Mesendoderm (in vitro differentiated cells): ENCODE results near the gene MYO1B.

Experiments used
- DNase-seq: peaks from one replicate; pipeline ENCODE4 v3.0.0; 2013
- H2AK5ac ChIP-seq: 2 replicates; pipeline ENCODE4 v1.6.1; 2013; ENCODE audit warnings: low read length, inconsistent platforms
- H2BK120ac ChIP-seq: 2 replicates; pipeline ENCODE4 v1.6.1; 2013; ENCODE audit warnings: low read depth, mild to moderate bottlenecking, low read length, moderate library complexity, mixed read lengths
- H2BK15ac ChIP-seq: replicated peaks from 2 replicates; pipeline ENCODE4 v1.6.1; 2013; ENCODE audit warnings: low read depth, mild to moderate bottlenecking, moderate library complexity
- H2BK5ac ChIP-seq: 2 replicates; pipeline ENCODE4 v1.6.1; 2013; ENCODE audit warnings: low read length, inconsistent platforms
- H3K18ac ChIP-seq: 2 replicates; pipeline ENCODE4 v1.6.1; 2013; ENCODE audit warnings: mild to moderate bottlenecking, low read length, mixed read lengths
- H3K23ac ChIP-seq: one replicate; pipeline ENCODE4 v1.6.1; 2013; ENCODE audit warnings: low read length
- H3K27ac ChIP-seq: 2 replicates; pipeline ENCODE4 v1.5.1; 2013; ENCODE audit warnings: low read depth, mild to moderate bottlenecking, inconsistent platforms, low read length, moderate library complexity
- H3K27me3 ChIP-seq: 2 replicates; pipeline ENCODE4 v1.6.1; 2013; ENCODE audit warnings: low read length, control low read depth, mild to moderate bottlenecking, inconsistent platforms; ENCODE audit not compliant: insufficient read depth, poor library complexity
- H3K36me3 ChIP-seq: 2 replicates; pipeline ENCODE4 v1.6.1; 2013; ENCODE audit warnings: low read length, inconsistent platforms; ENCODE audit not compliant: control insufficient read depth, insufficient read depth
- H3K4ac ChIP-seq: one replicate; pipeline ENCODE4 v1.6.1; 2013; ENCODE audit warnings: low read depth, mild to moderate bottlenecking, low read length, moderate library complexity
- H3K4me1 ChIP-seq: 2 replicates; pipeline ENCODE4 v1.6.1; 2013; ENCODE audit warnings: low read depth, low read length, inconsistent platforms; ENCODE audit not compliant: control insufficient read depth
- H3K4me2 ChIP-seq: 2 replicates; pipeline ENCODE4 v1.6.1; 2013; ENCODE audit warnings: low read length
- H3K4me3 ChIP-seq: 2 replicates; pipeline ENCODE4 v1.5.1; 2013; ENCODE audit warnings: mild to moderate bottlenecking, low read length
- H3K56ac ChIP-seq: one replicate; pipeline ENCODE4 v1.6.1; 2013; ENCODE audit warnings: low read length
- H3K79me1 ChIP-seq: 2 replicates; pipeline ENCODE4 v1.6.1; 2013; ENCODE audit warnings: low read length, inconsistent platforms
- H3K79me2 ChIP-seq: 2 replicates; pipeline ENCODE4 v1.6.1; 2013; ENCODE audit warnings: mild to moderate bottlenecking, low read length; ENCODE audit not compliant: control insufficient read depth, insufficient read depth
- H3K9ac ChIP-seq: 2 replicates; pipeline ENCODE4 v1.6.1; 2013; ENCODE audit warnings: low read length, inconsistent platforms
- H4K5ac ChIP-seq: one replicate; pipeline ENCODE4 v1.6.1; 2013; ENCODE audit warnings: low read length
- H4K8ac ChIP-seq: one replicate; pipeline ENCODE4 v1.6.1; 2013; ENCODE audit warnings: low read depth, mild to moderate bottlenecking, control low read depth, low read length, moderate library complexity
- WGBS: extraction: QIAGEN DNeasy Blood & Tissue Kit; methylation state at CpG from one replicate; pipeline ENCODE4 v1.1.7; 2013; ENCODE audit warnings: low lambda C conversion rate, missing lambda C conversion rate; ENCODE audit not compliant: insufficient coverage; ENCODE audit errors: extremely low coverage; 5-methylcytosine and 5-hydroxymethylcytosine counted together

The MYO1B gene

GRCh38 chr2:191304939-191305875 is 60.0 kb downstream of the MYO1B start:
- no peak for DNase-seq
- H2BK5ac ChIP-seq: no peak overlapping the region
- H3K27me3 ChIP-seq: no peaks in the 10 kb centered on the region
- H3K4me1 ChIP-seq: peaks cover 2% of the 10 kb centered on the region
- no peak overlapping the region for H4K8ac ChIP-seq
- WGBS: no CpG with 5 or more reads among the region's 8 CpGs
- no peak overlapping the region for H3K4me2 ChIP-seq
- H3K79me2 ChIP-seq: peaks cover 7% of the 10 kb centered on the region
- H3K4ac ChIP-seq: no peak overlapping the region
- no peak overlapping the region for H3K4me3 ChIP-seq
- no peak overlapping the region for H3K9ac ChIP-seq
- no peak overlapping the region for H3K27ac ChIP-seq
- H3K23ac ChIP-seq: no peak overlapping the region
- H2BK15ac ChIP-seq: no peak overlapping the region
- H3K36me3 ChIP-seq: no peaks in the 10 kb centered on the region
- H2BK120ac ChIP-seq: no peak overlapping the region
- H3K56ac ChIP-seq: no peak overlapping the region
- H4K5ac ChIP-seq: no peak overlapping the region
- no peak overlapping the region for H3K18ac ChIP-seq
- H3K79me1 ChIP-seq: peaks cover 25% of the 10 kb centered on the region
- H2AK5ac ChIP-seq: no peak overlapping the region

- Histone ChIP-seq H3K27me3 (no peaks in the 10 kb centered on the region), H3K27ac (no peak overlapping the region), H3K56ac (no peak overlapping the region)
Measured at GRCh38 chr2:191308026-191308425, 62.8 kb downstream of the MYO1B start.

DNA sequence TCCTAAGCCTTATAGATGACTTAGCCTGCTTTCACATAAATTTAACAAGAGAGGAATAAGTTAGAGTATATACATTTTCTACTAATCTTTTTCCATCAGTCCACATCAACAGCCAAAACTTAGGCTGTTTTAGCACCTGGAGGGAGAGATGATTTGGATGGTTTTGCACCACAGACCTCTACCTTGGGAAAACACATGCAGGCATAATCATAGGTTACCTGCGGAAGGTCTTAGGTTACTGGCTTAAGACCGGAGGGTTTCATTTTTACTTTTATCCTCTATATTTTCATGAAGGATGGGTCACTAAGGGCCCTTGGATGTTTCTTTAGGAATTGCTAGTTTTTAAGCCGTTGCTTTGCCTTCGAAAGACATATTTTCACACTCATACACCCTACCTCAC is 66.0 kb downstream of the MYO1B start:
- Histone ChIP-seq H3K4ac (no peak overlapping the region), H3K4me2 (no peak overlapping the region), H3K27ac (no peak overlapping the region), H3K27me3 (no peaks in the 10 kb centered on the region), H2BK5ac (no peak overlapping the region), H2AK5ac (no peak overlapping the region), H3K23ac (no peak overlapping the region), H3K36me3 (no peaks in the 10 kb centered on the region), H3K9ac (no peak overlapping the region), H4K8ac (no peak overlapping the region), H3K4me3 (no peak overlapping the region), H2BK15ac (no peak overlapping the region), H4K5ac (no peak overlapping the region), H2BK120ac (no peak overlapping the region), H3K79me2 (peaks cover 7% of the 10 kb centered on the region), H3K4me1 (peaks cover 2% of the 10 kb centered on the region), H3K18ac (no peak overlapping the region), H3K79me1 (peaks cover 19% of the 10 kb centered on the region), H3K56ac (no peak overlapping the region)
- no peak for DNase-seq
- WGBS: no CpG with 5 or more reads among the region's 4 CpGs

More at GRCh38 chr2:191308026-191308425, 62.8 kb downstream of the MYO1B start:
- Histone ChIP-seq H3K79me2 (peaks cover 7% of the 10 kb centered on the region), H3K23ac (no peak overlapping the region), H3K4me1 (peaks cover 2% of the 10 kb centered on the region), H3K9ac (no peak overlapping the region), H4K8ac (no peak overlapping the region), H2BK5ac (no peak overlapping the region), H3K18ac (no peak overlapping the region), H2BK120ac (no peak overlapping the region), H3K4ac (no peak overlapping the region), H2AK5ac (no peak overlapping the region), H3K36me3 (no peaks in the 10 kb centered on the region), H3K4me2 (no peak overlapping the region), H4K5ac (no peak overlapping the region), H3K79me1 (peaks cover 24% of the 10 kb centered on the region), H3K4me3 (no peak overlapping the region), H2BK15ac (no peak overlapping the region)
- no CpG with 5 or more reads among the region's 2 CpGs for WGBS
- DNase-seq: no peak

GRCh38 chr2:191311627-191312026 is 66.4 kb downstream of the MYO1B start:
- H3K27ac ChIP-seq: no peak overlapping the region
- H4K5ac ChIP-seq: no peak overlapping the region
- no peak overlapping the region for H3K4ac ChIP-seq
- no peak overlapping the region for H3K4me3 ChIP-seq
- H3K79me2 ChIP-seq: peaks cover 9% of the 10 kb centered on the region
- no peak overlapping the region for H3K56ac ChIP-seq
- peaks cover 2% of the 10 kb centered on the region for H3K4me1 ChIP-seq
- no peak overlapping the region for H4K8ac ChIP-seq
- H3K23ac ChIP-seq: no peak overlapping the region
- H3K79me1 ChIP-seq: peaks cover 17% of the 10 kb centered on the region
- H3K9ac ChIP-seq: no peak overlapping the region
- no peak overlapping the region for H2BK5ac ChIP-seq
- no peaks in the 10 kb centered on the region for H3K27me3 ChIP-seq
- no peak overlapping the region for H2BK120ac ChIP-seq
- H3K4me2 ChIP-seq: no peak overlapping the region
- no CpG with 5 or more reads among the region's 1 CpG for WGBS
- no peak overlapping the region for H2AK5ac ChIP-seq
- no peak overlapping the region for H3K18ac ChIP-seq
- no peak for DNase-seq
- no peaks in the 10 kb centered on the region for H3K36me3 ChIP-seq
- H2BK15ac ChIP-seq: no peak overlapping the region

GRCh38 chr2:191312163-191312562 is 67.0 kb downstream of the MYO1B start:
- H3K79me2 ChIP-seq: peaks cover 14% of the 10 kb centered on the region
- no peak overlapping the region for H3K27ac ChIP-seq
- H2BK15ac ChIP-seq: no peak overlapping the region

More at GRCh38 chr2:191312163-191312562, 67.0 kb downstream of the MYO1B start:
- Histone ChIP-seq H3K9ac (no peak overlapping the region), H2BK120ac (no peak overlapping the region), H3K4ac (no peak overlapping the region), H3K4me3 (no peak overlapping the region), H3K56ac (no peak overlapping the region), H4K8ac (no peak overlapping the region), H4K5ac (no peak overlapping the region), H3K36me3 (no peaks in the 10 kb centered on the region), H3K79me1 (peaks cover 21% of the 10 kb centered on the region), H3K23ac (no peak overlapping the region), H3K18ac (no peak overlapping the region), H2AK5ac (no peak overlapping the region), H2BK5ac (no peak overlapping the region), H3K27me3 (no peaks in the 10 kb centered on the region), H3K4me1 (peaks cover 2% of the 10 kb centered on the region), H3K4me2 (no peak overlapping the region)
- no peak for DNase-seq
- WGBS: no CpG with 5 or more reads among the region's 3 CpGs
